GM19468 (cell line): ENCODE results near the gene DNAAF9.

Experiments used
- ATAC-seq: cut with Tn5 transposase; IDR thresholded peaks from one replicate; pipeline ENCODE4 v1.9.1; 2021; ENCODE audit warnings: mild to moderate bottlenecking, moderate library complexity, moderate number of reproducible peaks; ENCODE audit not compliant: unreplicated experiment; ENCODE audit errors: extremely low read depth

The DNAAF9 gene

DNA sequence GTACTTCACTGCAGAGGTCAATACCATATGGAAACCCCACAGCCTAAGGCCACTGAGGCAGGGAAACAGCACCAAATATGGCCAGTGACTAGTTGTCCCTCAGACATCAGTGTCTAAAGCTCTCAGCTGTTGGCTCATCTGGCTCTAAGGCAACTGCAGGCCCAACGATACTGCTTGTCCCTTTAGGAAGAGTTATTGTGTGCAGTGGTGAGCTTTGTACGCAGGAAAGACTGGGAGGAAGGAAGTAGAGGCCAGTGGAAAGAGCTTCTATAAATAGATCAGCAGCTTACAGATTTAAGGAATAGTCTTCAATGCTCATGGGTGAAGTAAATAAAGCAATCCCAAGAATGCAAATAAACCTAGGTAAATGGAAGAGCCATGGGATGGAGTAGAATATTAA is 29.3 kb downstream of the DNAAF9 start:
- no peak for ATAC-seq

DNA sequence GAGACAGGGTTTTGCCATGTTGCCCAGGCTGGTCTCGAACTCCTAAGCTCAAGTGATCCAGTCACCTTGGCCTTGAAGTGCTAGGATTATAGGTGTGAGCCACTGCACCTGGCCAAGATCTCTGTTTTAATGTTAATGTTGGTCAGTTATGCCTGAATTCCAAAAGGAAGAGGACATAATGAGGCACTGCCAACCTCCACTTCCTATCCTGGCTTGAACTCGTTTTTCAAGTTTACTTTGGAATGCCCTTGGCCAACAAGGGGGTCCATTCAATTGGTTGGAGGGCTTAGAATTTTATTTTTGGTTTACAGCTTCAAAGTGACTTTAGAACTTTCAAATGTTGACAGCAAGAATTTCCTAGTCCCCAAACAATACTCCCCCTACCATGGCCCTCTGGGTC is 29.8 kb downstream of the DNAAF9 start:
- ATAC-seq, result no peak

DNA sequence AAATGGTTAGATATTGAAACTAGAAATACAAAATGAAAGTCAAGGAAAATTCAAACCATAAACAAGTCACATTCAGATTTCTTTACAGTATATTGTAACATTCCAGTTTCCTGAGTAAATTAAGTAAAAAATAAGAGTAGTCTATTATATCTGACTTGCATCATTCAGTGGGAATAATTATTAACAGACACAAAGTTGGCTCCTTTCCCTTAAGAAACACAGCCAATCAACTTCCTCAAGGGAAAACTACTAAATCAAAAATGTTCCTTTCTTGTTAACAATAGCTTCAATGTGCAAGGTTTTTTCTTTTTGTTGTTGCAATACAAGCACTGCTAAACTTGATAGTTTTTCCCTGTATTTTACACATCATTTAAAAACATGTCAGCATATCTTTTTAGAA is 33.2 kb downstream of the DNAAF9 start:
- ATAC-seq, result no peak

DNA sequence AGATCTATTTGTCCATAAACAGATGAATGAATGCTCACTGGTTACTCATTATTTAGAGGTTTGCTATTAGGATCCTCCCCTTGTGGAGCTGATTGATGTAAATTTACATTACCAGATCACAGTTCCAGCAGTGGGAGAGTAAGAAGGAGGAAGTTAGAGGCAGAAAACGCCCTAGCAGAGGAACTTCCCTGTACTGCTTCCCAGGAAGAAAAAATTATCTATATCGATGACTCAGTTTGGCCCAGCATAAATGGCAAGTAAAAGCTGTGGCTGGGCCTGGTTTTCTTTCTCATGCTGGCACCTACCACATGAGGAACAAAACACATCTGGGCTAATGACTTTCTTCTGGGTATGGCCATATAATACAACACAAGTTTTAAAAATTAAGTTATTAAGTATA is 35.7 kb downstream of the DNAAF9 start:
- no peak for ATAC-seq

DNA sequence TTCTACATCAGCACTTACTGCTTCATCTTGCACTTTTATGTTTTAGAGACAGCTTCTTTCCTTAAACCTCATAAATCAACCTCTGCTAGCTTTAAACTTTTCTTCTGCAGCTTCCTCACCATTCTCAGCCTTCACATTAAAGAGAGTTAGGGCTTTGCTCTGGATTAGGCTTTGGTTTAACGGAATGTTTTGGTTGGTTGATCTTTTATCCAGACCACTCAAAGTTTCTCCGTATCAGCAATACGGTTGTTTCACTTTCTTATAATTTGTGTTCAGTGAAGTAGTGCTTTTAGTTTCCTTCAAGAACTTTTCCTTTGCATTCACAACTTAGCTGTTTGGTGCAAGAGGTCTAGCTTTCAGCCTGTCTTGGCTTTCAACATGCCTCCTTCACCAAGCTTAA is 40.4 kb downstream of the DNAAF9 start:
- no peak for ATAC-seq

DNA sequence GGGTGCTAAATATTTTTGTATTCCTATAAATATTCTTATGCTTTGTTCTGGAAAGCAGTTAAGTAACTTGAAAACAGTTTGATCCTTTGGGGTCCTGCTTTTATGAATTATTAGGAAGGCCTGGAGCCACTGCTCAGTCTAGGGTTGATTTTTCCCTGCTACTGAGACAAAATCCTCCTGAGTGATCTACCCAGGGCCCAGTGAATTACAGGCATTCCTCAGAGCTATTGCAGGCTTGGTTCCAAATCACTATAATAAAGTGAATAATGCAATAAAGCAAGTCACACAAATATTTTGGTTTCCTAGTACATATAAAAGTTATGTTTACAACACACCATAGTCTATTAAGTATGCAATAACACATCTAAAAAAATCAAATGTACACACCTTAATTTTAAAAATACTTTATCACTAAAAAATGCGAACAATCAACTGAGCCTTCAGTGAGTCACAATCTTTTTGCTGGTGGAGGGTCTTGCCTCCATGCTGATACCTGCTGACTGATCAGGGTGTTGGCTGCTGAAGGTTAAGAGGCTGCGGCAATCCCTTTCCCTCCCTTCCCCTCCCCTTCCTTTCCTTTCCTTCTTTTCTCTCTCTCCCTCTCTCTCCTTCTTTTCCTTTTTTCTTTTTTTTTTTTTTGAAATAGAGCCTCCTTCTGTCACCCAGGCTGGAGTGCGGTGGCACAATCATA is 43.0 kb downstream of the DNAAF9 start:
- ATAC-seq, result no peak

DNA sequence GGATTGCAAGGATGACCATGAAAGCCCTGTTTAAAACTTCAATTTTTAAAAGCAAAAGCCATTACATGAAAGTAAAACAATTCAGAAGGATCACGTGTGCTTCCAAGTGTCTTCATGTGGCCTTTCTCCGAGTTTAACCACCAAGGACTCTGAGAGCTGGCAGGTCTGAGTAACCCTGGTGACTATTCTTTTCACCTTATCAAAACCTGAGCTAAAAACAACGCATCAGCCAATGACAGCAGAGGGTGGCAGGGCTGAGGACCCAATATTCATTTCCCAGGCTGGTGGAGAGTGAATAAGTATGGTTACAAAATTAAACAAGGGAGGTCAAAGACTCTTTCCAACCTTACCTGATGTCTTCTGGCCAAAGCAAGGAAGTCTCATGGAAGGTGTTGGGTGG is 46.7 kb downstream of the DNAAF9 start:
- no peak for ATAC-seq

DNA sequence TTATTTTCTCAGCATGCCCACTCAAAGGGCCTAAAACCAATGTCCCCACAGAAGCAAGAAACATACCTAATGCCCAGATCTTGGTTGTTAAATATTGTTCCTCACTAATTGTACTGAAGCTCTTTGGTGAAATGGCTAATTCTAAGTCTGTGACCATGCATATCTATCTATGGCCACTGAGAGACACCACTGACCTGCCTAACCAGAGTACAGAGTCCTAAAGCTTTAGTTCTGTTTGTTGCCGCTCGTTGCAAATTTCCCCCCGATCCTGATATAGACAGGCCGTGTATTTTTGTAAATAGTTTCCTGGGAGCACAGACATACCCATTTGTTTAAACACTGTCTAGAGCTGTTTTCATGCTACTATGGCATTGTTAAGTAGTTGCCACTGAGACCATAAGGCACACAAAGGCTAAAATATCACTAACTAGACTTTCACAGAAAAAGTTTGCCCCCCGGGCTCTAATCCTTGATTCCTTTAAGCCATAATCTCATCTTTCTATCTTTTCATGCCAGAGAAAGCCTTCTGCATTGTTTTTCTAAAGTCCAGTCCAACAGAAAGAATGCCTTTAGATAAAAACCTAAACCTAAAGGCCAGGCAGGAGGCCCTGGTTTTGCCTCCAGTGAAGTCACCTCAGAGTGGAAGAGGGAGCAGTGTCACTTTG is 48.7 kb downstream of the DNAAF9 start:
- ATAC-seq, result no peak
